CD14-positive monocyte (primary cell): ENCODE data around the gene AMDHD2. TPM values are rescaled to one million over a fixed set of nuclear protein-coding genes. Genes with fewer than 3 reads are reported as not detected.
"Not testable (repeated sequence)": the region's sequence is repeated elsewhere in the genome, so short reads cannot be mapped to it uniquely, and the experiment has no call there.

Source experiments
- DNase-seq, 3 donors: peaks; one replicate each; pipeline ENCODE4 v3.0.0-alpha.2; 2011 to 2022
- H2AFZ ChIP-seq: 2 replicates; pipeline ENCODE4 v1.6.0; 2012; ENCODE audit warnings: mild to moderate bottlenecking, low read depth, low read length, inconsistent platforms; ENCODE audit not compliant: insufficient read depth, poor library complexity, severe bottlenecking
- H3K27ac ChIP-seq, 2 donors: 1 replicate in 1 of 2; 2 replicates in 1 of 2; pipeline ENCODE4 v1.5.1; 2012 to 2013; ENCODE audit warnings: low read length in 2 of 2, control low read depth in 1 of 2, inconsistent platforms in 1 of 2, low read depth in 1 of 2, mild to moderate bottlenecking in 1 of 2
- H3K27me3 ChIP-seq, 2 donors: one replicate each; pipeline versions ENCODE4 v1.6.0 to v1.6.1; 2011 to 2013; ENCODE audit warnings: low read length in 2 of 2; ENCODE audit not compliant: control insufficient read depth in 2 of 2, insufficient read depth in 2 of 2
- H3K36me3 ChIP-seq, 2 donors: replicated peaks in 1 of 2; 1 replicate in 1 of 2; 2 replicates in 1 of 2; pipeline versions ENCODE4 v1.5.1 to v1.6.1; 2012 to 2013; ENCODE audit warnings: low read length in 2 of 2, control low read depth in 1 of 2, inconsistent platforms in 1 of 2, mild to moderate bottlenecking in 1 of 2; ENCODE audit not compliant: insufficient read depth in 2 of 2, control insufficient read depth in 1 of 2
- H3K4me1 ChIP-seq, 2 donors: 1 replicate in 1 of 2; 2 replicates in 1 of 2; pipeline versions ENCODE4 v1.5.1 to v1.6.1; 2012 to 2013; ENCODE audit warnings: low read length in 2 of 2, control low read depth in 1 of 2, inconsistent platforms in 1 of 2, mild to moderate bottlenecking in 1 of 2, moderate library complexity in 1 of 2; ENCODE audit not compliant: insufficient read depth in 2 of 2, control insufficient read depth in 1 of 2
- H3K4me2 ChIP-seq: replicated peaks from 2 replicates; pipeline ENCODE3; 2012; ENCODE audit warnings: low read length, moderate library complexity, mild to moderate bottlenecking; ENCODE audit not compliant: poor library complexity, severe bottlenecking; ENCODE audit errors: extremely low read depth
- H3K4me3 ChIP-seq, 3 experiments: fragments of 200-600 bp in 1 of 3; sonication (generic) in 1 of 3; replicated peaks in 1 of 3; 1 replicate in 2 of 3; 2 replicates in 1 of 3; pipeline ENCODE4 v1.5.1; 2011 to 2013; ENCODE audit warnings: low read length in 3 of 3, mild to moderate bottlenecking in 3 of 3, control low read depth in 2 of 3, low read depth in 2 of 3, inconsistent platforms in 1 of 3, moderate library complexity in 1 of 3
- H3K79me2 ChIP-seq: 2 replicates; pipeline ENCODE4 v1.6.0; 2012; ENCODE audit warnings: mild to moderate bottlenecking, control low read depth, inconsistent platforms, low read length, moderate library complexity; ENCODE audit not compliant: insufficient read depth
- H3K9ac ChIP-seq: 2 replicates; pipeline ENCODE4 v1.6.0; 2017; ENCODE audit warnings: low read length, mild to moderate bottlenecking; ENCODE audit not compliant: insufficient read depth, poor library complexity, severe bottlenecking
- H3K9me3 ChIP-seq, 2 donors: replicated peaks in 1 of 2; 1 replicate in 1 of 2; 2 replicates in 1 of 2; pipeline versions ENCODE4 v1.5.1 to v1.6.1; 2012 to 2013; ENCODE audit warnings: low read length in 2 of 2, control low read depth in 1 of 2; ENCODE audit not compliant: control insufficient read depth in 1 of 2, insufficient read depth in 1 of 2
- H4K20me1 ChIP-seq: 2 replicates; pipeline ENCODE4 v1.6.0; 2012; ENCODE audit warnings: mild to moderate bottlenecking, low read length, control low read depth, moderate library complexity; ENCODE audit not compliant: insufficient read depth
- H3K27ac Mint-ChIP-seq, 7 donors: one replicate each; pipeline ENCODE4 v1.8.0; 2020; ENCODE audit warnings: mild to moderate bottlenecking in 7 of 7, mixed read lengths in 7 of 7, moderate library complexity in 6 of 7, inconsistent platforms in 2 of 7
- H3K27me3 Mint-ChIP-seq, 3 donors: one replicate each; pipeline ENCODE4 v1.8.0; 2021 to 2022; ENCODE audit warnings: low read depth in 3 of 3, mild to moderate bottlenecking in 3 of 3, mixed read lengths in 3 of 3, moderate library complexity in 3 of 3, inconsistent platforms in 1 of 3
- H3K36me3 Mint-ChIP-seq, 2 donors: one replicate each; pipeline ENCODE4 v1.8.0; 2020; ENCODE audit warnings: mixed read lengths in 2 of 2, inconsistent platforms in 1 of 2, mild to moderate bottlenecking in 1 of 2
- H3K4me1 Mint-ChIP-seq: one replicate; pipeline ENCODE4 v1.8.0; 2020; ENCODE audit warnings: mild to moderate bottlenecking, mixed read lengths
- H3K4me3 Mint-ChIP-seq, 2 donors: one replicate each; pipeline ENCODE4 v1.8.0; 2020; ENCODE audit warnings: mild to moderate bottlenecking in 2 of 2, mixed read lengths in 2 of 2, moderate library complexity in 1 of 2
- H3K9me3 Mint-ChIP-seq, 7 donors: one replicate each; pipeline ENCODE4 v1.8.0; 2020 to 2022; ENCODE audit warnings: mixed read lengths in 7 of 7, mild to moderate bottlenecking in 6 of 7, moderate library complexity in 6 of 7, inconsistent platforms in 2 of 7
- WGBS: methylation state at CpG from one replicate; pipeline ENCODE4 v1.1.5; 2013; ENCODE audit warnings: missing lambda C conversion rate; ENCODE audit not compliant: insufficient coverage; 5-methylcytosine and 5-hydroxymethylcytosine counted together
- intact Hi-C, 2 donors: fragments of 100-400 bp; cut with micrococcal nuclease; formaldehyde crosslinking; loops; one replicate each; pipeline versions ENCODE4 v1.15.0 to v1.15.1; 2023
- polyA plus RNA-seq, 3 donors: library from polyadenylated mRNA; depleted of rRNA in 1 of 3; unstranded in 2 of 3; stranded (reverse) in 1 of 3; fragments of 300-500 nt in 2 of 3; fragments of >200 nt in 1 of 3; fragmentation: Illumina TruSeq in 2 of 3; gene quantifications; 1 replicate in 2 of 3; 2 replicates in 1 of 3; pipeline ENCODE4 v1.2.3, GENCODE V29; 2012 to 2021
- TF ChIP-seq, protein P1 (sequence below): fragments of 200-600 bp; IDR thresholded peaks from one replicate; pipeline ENCODE4 v1.8.0; 2022; ENCODE audit warnings: antibody characterized with exemption, mild to moderate bottlenecking

Gene AMDHD2
- polyA plus RNA-seq, 3 donors, result 6.9 to 57.8 (median 8.4) TPM

DNA sequence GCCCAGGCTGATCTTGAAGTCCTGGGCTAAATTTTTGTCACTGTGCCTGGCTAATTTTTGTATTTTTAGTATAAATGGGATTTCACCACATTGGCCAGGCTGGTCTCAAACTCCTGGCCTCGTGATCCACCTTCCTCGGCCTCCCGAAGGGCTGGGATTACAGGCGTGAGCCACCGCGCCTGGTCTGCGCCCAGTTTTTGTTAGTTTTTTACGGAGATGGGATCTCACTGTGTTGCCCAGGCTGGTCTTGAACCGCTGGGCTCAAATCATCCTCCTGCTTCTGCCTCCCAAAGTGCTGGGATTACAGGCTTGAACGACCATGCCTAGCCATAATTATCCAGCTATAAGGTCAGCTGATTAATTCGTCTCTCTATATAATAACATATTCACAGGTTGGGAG is 13.7 kb downstream of the AMDHD2 start:
- DNase-seq, result no peak
- H3K4me2 ChIP-seq, result no peak overlapping the region
- Mint-ChIP-seq H3K27me3 (peaks cover 0 to 5% (median 4%) of the 10 kb centered on the region in 3 donors), H3K27ac (peak overlapping the region in 5 of 7 donors; percentile 46 to 100 (median 77)), H3K36me3 (peaks cover 18 to 28% of the 10 kb centered on the region in 2 donors), H3K9me3 (no peaks in the 10 kb centered on the region), H3K4me1 (peaks cover 55% of the 10 kb centered on the region), H3K4me3 (no peak overlapping the region)
- peaks cover 30% of the 10 kb centered on the region for H4K20me1 ChIP-seq
- H3K36me3 ChIP-seq, result peaks cover 14 to 19% of the 10 kb centered on the region in 2 donors
- intact Hi-C loops, result no loop called here
- H3K27ac ChIP-seq, result no peak overlapping the region
- WGBS, result 99% methylated on average over 9 of the region's 11 CpGs
- peaks cover 61 to 77% of the 10 kb centered on the region in 2 donors for H3K4me1 ChIP-seq
- TF ChIP-seq, protein P1, sequence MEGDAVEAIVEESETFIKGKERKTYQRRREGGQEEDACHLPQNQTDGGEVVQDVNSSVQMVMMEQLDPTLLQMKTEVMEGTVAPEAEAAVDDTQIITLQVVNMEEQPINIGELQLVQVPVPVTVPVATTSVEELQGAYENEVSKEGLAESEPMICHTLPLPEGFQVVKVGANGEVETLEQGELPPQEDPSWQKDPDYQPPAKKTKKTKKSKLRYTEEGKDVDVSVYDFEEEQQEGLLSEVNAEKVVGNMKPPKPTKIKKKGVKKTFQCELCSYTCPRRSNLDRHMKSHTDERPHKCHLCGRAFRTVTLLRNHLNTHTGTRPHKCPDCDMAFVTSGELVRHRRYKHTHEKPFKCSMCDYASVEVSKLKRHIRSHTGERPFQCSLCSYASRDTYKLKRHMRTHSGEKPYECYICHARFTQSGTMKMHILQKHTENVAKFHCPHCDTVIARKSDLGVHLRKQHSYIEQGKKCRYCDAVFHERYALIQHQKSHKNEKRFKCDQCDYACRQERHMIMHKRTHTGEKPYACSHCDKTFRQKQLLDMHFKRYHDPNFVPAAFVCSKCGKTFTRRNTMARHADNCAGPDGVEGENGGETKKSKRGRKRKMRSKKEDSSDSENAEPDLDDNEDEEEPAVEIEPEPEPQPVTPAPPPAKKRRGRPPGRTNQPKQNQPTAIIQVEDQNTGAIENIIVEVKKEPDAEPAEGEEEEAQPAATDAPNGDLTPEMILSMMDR, result no peak
- H3K9me3 ChIP-seq, result no peaks in the 10 kb centered on the region
- H3K79me2 ChIP-seq, result peaks cover 8% of the 10 kb centered on the region
- no peak overlapping the region for H2AFZ ChIP-seq
- no peak overlapping the region for H3K9ac ChIP-seq
- no peaks in the 10 kb centered on the region for H3K27me3 ChIP-seq
- H3K4me3 ChIP-seq, result no peak overlapping the region

DNA sequence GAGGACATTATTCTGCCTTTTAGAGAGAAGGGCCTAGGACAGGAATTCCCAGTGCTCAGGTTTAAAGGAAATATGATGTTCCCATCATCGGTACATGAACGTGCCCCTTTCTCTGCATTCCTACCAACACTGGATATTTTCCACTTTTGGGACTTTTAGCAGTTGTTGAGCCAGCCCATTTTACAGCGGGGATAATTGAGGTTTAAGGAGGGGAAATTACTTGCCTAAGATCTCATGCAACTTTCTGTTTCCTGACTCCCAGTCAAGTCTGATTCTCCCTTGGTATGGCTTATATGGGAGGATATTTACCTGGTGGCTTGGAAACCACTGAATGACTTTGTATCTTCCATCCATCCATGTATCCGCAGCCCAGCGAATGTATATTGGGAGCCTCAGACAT is 14.2 kb downstream of the AMDHD2 start:
- H3K4me3 ChIP-seq, H3K27ac ChIP-seq, H3K27me3 Mint-ChIP-seq, DNase-seq, H3K4me3 Mint-ChIP-seq, H3K9me3 Mint-ChIP-seq, H3K9ac ChIP-seq, H2AFZ ChIP-seq, intact Hi-C loops, H3K27me3 ChIP-seq, H3K4me2 ChIP-seq, H3K9me3 ChIP-seq: not testable (repeated sequence)
- Histone ChIP-seq H3K4me1 (peaks cover 66 to 82% of the 10 kb centered on the region in 2 donors), H4K20me1 (peaks cover 30% of the 10 kb centered on the region), H3K36me3 (peaks cover 10 to 15% of the 10 kb centered on the region in 2 donors), H3K79me2 (peaks cover 12% of the 10 kb centered on the region)
- peaks cover 60% of the 10 kb centered on the region for H3K4me1 Mint-ChIP-seq
- peak overlapping the region in 5 of 7 donors; percentile 40 to 98 (median 90) for H3K27ac Mint-ChIP-seq
- peaks cover 17 to 27% of the 10 kb centered on the region in 2 donors for H3K36me3 Mint-ChIP-seq
- no CpG with 5 or more reads among the region's 5 CpGs for WGBS
